HepG2 (cell line): ENCODE measurements around the gene MPV17L2. TPM values are rescaled to one million over a fixed set of nuclear protein-coding genes. Genes with fewer than 3 reads are reported as not detected.
A peak's percentile ranks its signal among the peaks of the same experiment; 100 is the strongest.

ENCODE experiments used
- BCL3 ChIP-seq: sonication (generic); formaldehyde crosslinking; IDR thresholded peaks from 2 replicates; pipeline ENCODE4 v1.5.1; 2020; ENCODE audit warnings: mild to moderate bottlenecking, missing genetic modification reagents, moderate library complexity
- FOSL2 ChIP-seq: sonication (generic); formaldehyde crosslinking; IDR thresholded peaks from 2 replicates; pipeline ENCODE4 v1.4.0; 2020; ENCODE audit warnings: missing genetic modification reagents
- FOXO1 ChIP-seq: sonication (generic); formaldehyde crosslinking; IDR thresholded peaks from 2 replicates; pipeline ENCODE4 v1.4.0; 2020; ENCODE audit warnings: missing genetic modification reagents
- IKZF4 ChIP-seq: sonication (generic); formaldehyde crosslinking; IDR thresholded peaks from 2 replicates; pipeline ENCODE4 v1.5.1; 2020; ENCODE audit warnings: borderline replicate concordance, mild to moderate bottlenecking, low read depth, missing genetic modification reagents; ENCODE audit errors: not compliant biosample characterization
- MED1 ChIP-seq: sonication (generic); formaldehyde crosslinking; IDR thresholded peaks from 2 replicates; pipeline ENCODE4 v1.4.0; 2020; ENCODE audit warnings: missing genetic modification reagents
- SAP130 ChIP-seq: IDR thresholded peaks from 2 replicates; pipeline ENCODE4 v1.6.1; 2016; ENCODE audit warnings: low read depth
- SMYD3 ChIP-seq: sonication (generic); formaldehyde crosslinking; IDR thresholded peaks from 2 replicates; pipeline ENCODE4 v1.8.1; 2023; ENCODE audit warnings: mild to moderate bottlenecking, missing genetic modification reagents
- TBX3 ChIP-seq: fragments of 450-650 bp; IDR thresholded peaks from 2 replicates; pipeline ENCODE4 v1.6.1; 2017; ENCODE audit warnings: antibody characterized with exemption, mild to moderate bottlenecking, inconsistent platforms, borderline replicate concordance
- U2AF1 ChIP-seq: fragments of 200-400 bp; formaldehyde crosslinking; optimal IDR thresholded peaks from 2 replicates; pipeline ENCODE3; 2017; ENCODE audit warnings: mild to moderate bottlenecking, low read depth, low read length
- ZBTB38 ChIP-seq: sonication (generic); formaldehyde crosslinking; IDR thresholded peaks from 2 replicates; pipeline ENCODE4 v1.5.1; 2020; ENCODE audit warnings: mild to moderate bottlenecking, missing genetic modification reagents
- ZNF496 ChIP-seq: sonication (generic); formaldehyde crosslinking; IDR thresholded peaks from 2 replicates; pipeline ENCODE4 v1.8.1; 2023; ENCODE audit warnings: mild to moderate bottlenecking, moderate library complexity, missing genetic modification reagents; ENCODE audit not compliant: insufficient replicate concordance
- ZNF644 ChIP-seq: IDR thresholded peaks from 2 replicates; pipeline ENCODE4 v1.6.1; 2016; ENCODE audit warnings: low read depth
- ZNF687 ChIP-seq: sonication (generic); formaldehyde crosslinking; IDR thresholded peaks from 2 replicates; pipeline ENCODE4 v1.5.1; 2020; ENCODE audit warnings: mild to moderate bottlenecking, missing genetic modification reagents, moderate library complexity
- ZNF746 ChIP-seq: sonication (generic); formaldehyde crosslinking; IDR thresholded peaks from 2 replicates; pipeline ENCODE4 v1.8.0; 2022; ENCODE audit warnings: mild to moderate bottlenecking, missing genetic modification reagents
- polyA plus RNA-seq, 8 experiments: library from polyadenylated mRNA; depleted of rRNA in 3 of 8; stranded (reverse) in 7 of 8; unstranded in 1 of 8; fragments of >200 nt; fragmentation: Illumina TruSeq in 4 of 8; extraction: Trizol in 4 of 8; gene quantifications; 2 replicates each; pipeline versions ENCODE4 v1.2.1 to v1.2.3, GENCODE V29; 2011 to 2016; ENCODE audit warnings: low read depth in 4 of 8, missing spikeins in 1 of 8, mixed read lengths in 1 of 8; ENCODE audit not compliant: insufficient read depth in 1 of 8
- total RNA-seq, 5 experiments: library from RNA; depleted of rRNA; stranded (reverse); fragments of >200 nt; fragmentation: Illumina TruSeq; extraction: Trizol; gene quantifications; 2 replicates each; pipeline ENCODE4 v1.2.3, GENCODE V29; 2016; ENCODE audit warnings: low read depth in 1 of 5
- TF ChIP-seq, protein P1 (sequence below): sonication (generic); formaldehyde crosslinking; IDR thresholded peaks from 2 replicates; pipeline ENCODE4 v1.4.0; 2020; ENCODE audit warnings: mild to moderate bottlenecking, missing genetic modification reagents
- TF ChIP-seq, protein P2 (sequence below): sonication (generic); formaldehyde crosslinking; IDR thresholded peaks from 2 replicates; pipeline ENCODE4 v1.4.0; 2020; ENCODE audit warnings: missing genetic modification reagents
- TF ChIP-seq, protein P3 (sequence below): sonication (generic); IDR thresholded peaks from 2 replicates; pipeline ENCODE4 v1.6.1; 2016; ENCODE audit warnings: low read depth, borderline replicate concordance
- TF ChIP-seq, protein P4 (sequence below): IDR thresholded peaks from 2 replicates; pipeline ENCODE4 v1.6.1; 2016; ENCODE audit warnings: missing genetic modification reagents, missing compliant biosample characterization

The MPV17L2 gene
- total and polyA plus RNA-seq, 2 of the 13 experiments (the other 11 are each of a cell fraction or from before 2014, with no cell fraction given) = 13.6 to 16.7 TPM

DNA sequence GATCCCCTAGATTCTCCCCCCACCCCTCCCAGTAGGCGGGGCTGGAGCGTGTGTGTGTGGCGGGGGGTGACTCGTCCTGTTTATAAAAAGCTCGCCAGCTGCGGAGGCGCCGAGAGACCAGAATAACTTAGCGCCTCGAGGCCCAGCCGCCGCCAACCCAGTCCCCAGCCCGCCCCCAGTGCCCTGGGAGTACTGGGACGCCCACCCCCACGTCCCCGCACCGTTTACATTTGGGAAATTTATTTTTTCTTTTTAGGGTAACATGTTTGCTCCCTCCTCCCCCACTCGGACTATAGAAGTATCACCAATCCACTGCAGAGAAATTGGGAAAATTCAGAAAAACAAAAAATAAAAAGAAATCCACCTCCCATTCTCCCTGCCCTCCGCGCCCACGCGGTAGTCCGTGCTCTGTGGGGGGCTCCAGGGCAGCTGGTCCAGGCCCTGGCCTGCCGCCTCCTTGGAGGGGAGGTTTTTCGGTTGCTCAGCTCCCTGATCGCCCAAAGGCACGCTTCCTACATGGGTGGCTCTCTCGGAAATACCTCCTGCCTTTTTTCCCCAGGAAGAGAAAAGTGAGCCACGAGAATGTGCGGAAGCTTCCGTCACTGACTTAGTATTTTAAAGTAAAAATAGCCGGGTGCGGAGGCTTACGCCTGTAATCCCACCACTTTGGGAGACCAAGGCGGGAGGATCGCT is 12.3 kb downstream of the MPV17L2 start (continued):
- peak; percentile 38; the same call in 1 of the 2 replicates for TF ChIP-seq ZNF687 (CRISPR knock-in tag)
- no peak for TF ChIP-seq MED1
- 0 out of 2 replicates have a peak, but pooled peaks have one; percentile 4 for TF ChIP-seq SAP130 (CRISPR knock-in tag)
- TF ChIP-seq, protein P1, sequence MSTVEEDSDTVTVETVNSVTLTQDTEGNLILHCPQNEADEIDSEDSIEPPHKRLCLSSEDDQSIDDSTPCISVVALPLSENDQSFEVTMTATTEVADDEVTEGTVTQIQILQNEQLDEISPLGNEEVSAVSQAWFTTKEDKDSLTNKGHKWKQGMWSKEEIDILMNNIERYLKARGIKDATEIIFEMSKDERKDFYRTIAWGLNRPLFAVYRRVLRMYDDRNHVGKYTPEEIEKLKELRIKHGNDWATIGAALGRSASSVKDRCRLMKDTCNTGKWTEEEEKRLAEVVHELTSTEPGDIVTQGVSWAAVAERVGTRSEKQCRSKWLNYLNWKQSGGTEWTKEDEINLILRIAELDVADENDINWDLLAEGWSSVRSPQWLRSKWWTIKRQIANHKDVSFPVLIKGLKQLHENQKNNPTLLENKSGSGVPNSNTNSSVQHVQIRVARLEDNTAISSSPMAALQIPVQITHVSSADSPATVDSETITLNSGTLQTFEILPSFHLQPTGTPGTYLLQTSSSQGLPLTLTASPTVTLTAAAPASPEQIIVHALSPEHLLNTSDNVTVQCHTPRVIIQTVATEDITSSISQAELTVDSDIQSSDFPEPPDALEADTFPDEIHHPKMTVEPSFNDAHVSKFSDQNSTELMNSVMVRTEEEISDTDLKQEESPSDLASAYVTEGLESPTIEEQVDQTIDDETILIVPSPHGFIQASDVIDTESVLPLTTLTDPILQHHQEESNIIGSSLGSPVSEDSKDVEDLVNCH = no peak
- TF ChIP-seq ZNF496 (CRISPR knock-in tag) = no peak
- TF ChIP-seq IKZF4 = no peak
- 0 out of 2 replicates have a peak, but pooled peaks have one; percentile 8 for TF ChIP-seq FOSL2 (CRISPR knock-in tag)
- no peak for TF ChIP-seq ZNF644
- TF ChIP-seq, protein P2, sequence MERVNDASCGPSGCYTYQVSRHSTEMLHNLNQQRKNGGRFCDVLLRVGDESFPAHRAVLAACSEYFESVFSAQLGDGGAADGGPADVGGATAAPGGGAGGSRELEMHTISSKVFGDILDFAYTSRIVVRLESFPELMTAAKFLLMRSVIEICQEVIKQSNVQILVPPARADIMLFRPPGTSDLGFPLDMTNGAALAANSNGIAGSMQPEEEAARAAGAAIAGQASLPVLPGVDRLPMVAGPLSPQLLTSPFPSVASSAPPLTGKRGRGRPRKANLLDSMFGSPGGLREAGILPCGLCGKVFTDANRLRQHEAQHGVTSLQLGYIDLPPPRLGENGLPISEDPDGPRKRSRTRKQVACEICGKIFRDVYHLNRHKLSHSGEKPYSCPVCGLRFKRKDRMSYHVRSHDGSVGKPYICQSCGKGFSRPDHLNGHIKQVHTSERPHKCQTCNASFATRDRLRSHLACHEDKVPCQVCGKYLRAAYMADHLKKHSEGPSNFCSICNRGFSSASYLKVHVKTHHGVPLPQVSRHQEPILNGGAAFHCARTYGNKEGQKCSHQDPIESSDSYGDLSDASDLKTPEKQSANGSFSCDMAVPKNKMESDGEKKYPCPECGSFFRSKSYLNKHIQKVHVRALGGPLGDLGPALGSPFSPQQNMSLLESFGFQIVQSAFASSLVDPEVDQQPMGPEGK (CRISPR knock-in tag) = peak; percentile 65; the same call in 1 of the 2 replicates
- no peak for TF ChIP-seq BCL3
- peak; percentile 49; the same call in 1 of the 2 replicates for TF ChIP-seq ZBTB38
- no peak for TF ChIP-seq FOXO1 (CRISPR knock-in tag)
- no peak for TF ChIP-seq U2AF1
- no peak for TF ChIP-seq ZNF746 (CRISPR knock-in tag)
- TF ChIP-seq, protein P3, sequence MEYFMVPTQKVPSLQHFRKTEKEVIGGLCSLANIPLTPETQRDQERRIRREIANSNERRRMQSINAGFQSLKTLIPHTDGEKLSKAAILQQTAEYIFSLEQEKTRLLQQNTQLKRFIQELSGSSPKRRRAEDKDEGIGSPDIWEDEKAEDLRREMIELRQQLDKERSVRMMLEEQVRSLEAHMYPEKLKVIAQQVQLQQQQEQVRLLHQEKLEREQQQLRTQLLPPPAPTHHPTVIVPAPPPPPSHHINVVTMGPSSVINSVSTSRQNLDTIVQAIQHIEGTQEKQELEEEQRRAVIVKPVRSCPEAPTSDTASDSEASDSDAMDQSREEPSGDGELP = peak; percentile 31; the same call in 1 of the 2 replicates
- no peak for TF ChIP-seq TBX3
- TF ChIP-seq, protein P4, sequence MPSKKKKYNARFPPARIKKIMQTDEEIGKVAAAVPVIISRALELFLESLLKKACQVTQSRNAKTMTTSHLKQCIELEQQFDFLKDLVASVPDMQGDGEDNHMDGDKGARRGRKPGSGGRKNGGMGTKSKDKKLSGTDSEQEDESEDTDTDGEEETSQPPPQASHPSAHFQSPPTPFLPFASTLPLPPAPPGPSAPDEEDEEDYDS (CRISPR knock-in tag) = peak; percentile 57; the same call in 1 of the 2 replicates
- TF ChIP-seq SMYD3 (CRISPR knock-in tag) = no peak
